Measurements from ENCODE around the gene PLD1. TPM values are rescaled to one million over a fixed set of nuclear protein-coding genes. Genes with fewer than 3 reads are reported as not detected.

The PLD1 gene
- total RNA-seq, 1 donor from 2014 or later: 8.8 TPM

GRCh38 chr3:171790898-171791691, 19.2 kb downstream of the PLD1 start:
- no peak for TF ChIP-seq CTCF (IDR thresholded peaks at IDR 0.05)
- intact Hi-C loops (cut with DNase I): no loop called here
- Histone ChIP-seq H3K4me1 (no peaks in the 10 kb centered on the region), H3K27ac (no peak overlapping the region), H3K27me3 (no peaks in the 10 kb centered on the region), H3K36me3 (no peaks in the 10 kb centered on the region), H3K9me3 (no peaks in the 10 kb centered on the region), H3K4me3 (no peak overlapping the region)
- no peak for DNase-seq (ENCODE audit: low spot score in 2 of 2)

- DNase-seq (ENCODE audit: low spot score in 2 of 2): no peak
- no peaks in the 10 kb centered on the region for H3K36me3 ChIP-seq
- no peaks in the 10 kb centered on the region for H3K27me3 ChIP-seq
- no peaks in the 10 kb centered on the region for H3K9me3 ChIP-seq
- no peak overlapping the region for H3K4me3 ChIP-seq
- intact Hi-C loops (cut with DNase I): no loop called here
- TF ChIP-seq CTCF (IDR thresholded peaks at IDR 0.05): no peak
- no peak overlapping the region for H3K27ac ChIP-seq
- no peaks in the 10 kb centered on the region for H3K4me1 ChIP-seq
These were observed 19.7 kb downstream of the PLD1 start for GRCh38 chr3:171790574-171790897.

GRCh38 chr3:171789759-171790505, 20.4 kb downstream of the PLD1 start:
- H3K9me3 ChIP-seq: no peaks in the 10 kb centered on the region
- H3K4me3 ChIP-seq: no peak overlapping the region
- intact Hi-C loops (cut with DNase I): no loop called here
- H3K36me3 ChIP-seq: no peaks in the 10 kb centered on the region
- no peak overlapping the region for H3K27ac ChIP-seq
- DNase-seq (ENCODE audit: low spot score in 2 of 2): no peak
- no peaks in the 10 kb centered on the region for H3K27me3 ChIP-seq
- TF ChIP-seq CTCF (IDR thresholded peaks at IDR 0.05): no peak
- H3K4me1 ChIP-seq: no peaks in the 10 kb centered on the region

- Histone ChIP-seq H3K27ac (no peak overlapping the region), H3K4me1 (no peaks in the 10 kb centered on the region), H3K9me3 (no peaks in the 10 kb centered on the region), H3K27me3 (no peaks in the 10 kb centered on the region), H3K36me3 (no peaks in the 10 kb centered on the region), H3K4me3 (no peak overlapping the region)
- DNase-seq (ENCODE audit: low spot score in 2 of 2): no peak
- intact Hi-C loops (cut with DNase I): no loop called here
- TF ChIP-seq CTCF (IDR thresholded peaks at IDR 0.05): no peak
These were observed 21.5 kb downstream of the PLD1 start for GRCh38 chr3:171788546-171789351.

- intact Hi-C loops (cut with DNase I): no loop called here
- Histone ChIP-seq H3K36me3 (no peaks in the 10 kb centered on the region), H3K9me3 (no peaks in the 10 kb centered on the region), H3K4me1 (no peaks in the 10 kb centered on the region), H3K27ac (no peak overlapping the region), H3K4me3 (no peak overlapping the region), H3K27me3 (no peaks in the 10 kb centered on the region)
- no peak for TF ChIP-seq CTCF (IDR thresholded peaks at IDR 0.05)
- no peak for DNase-seq (ENCODE audit: low spot score in 2 of 2)
These were observed 23.3 kb downstream of the PLD1 start for GRCh38 chr3:171786997-171787396.
